Retinal pigment epithelial cell (primary cell): Measurements from ENCODE around the gene ATP6V1C2.

ENCODE experiments used
- DNase-seq: peaks from one replicate; pipeline ENCODE4 v3.0.0-alpha.2; 2010; ENCODE audit warnings: low read depth
- H3K4me3 ChIP-seq: 2 replicates; pipeline ENCODE4 v1.5.1; 2011; ENCODE audit warnings: mild to moderate bottlenecking, low read length, control low read depth, moderate library complexity
- CTCF ChIP-seq: conservative IDR thresholded peaks from 2 replicates; pipeline ENCODE4 v1.5.1; 2011; ENCODE audit warnings: low read depth, low read length, control low read depth, inconsistent platforms

The ATP6V1C2 gene

GRCh38 chr2:10721396-10722251, at the start of gene ATP6V1C2:
ATP6V1C2 (plus strand) TSS chr2:10721630; CDS start chr2:10722850, 1,220 bp downstream.
- peak within 1 kb of the TSS; percentile 79 for H3K4me3 ChIP-seq
- peak; percentile 13 for TF ChIP-seq CTCF
- DNase-seq: no peak

GRCh38 chr2:10675131-10675530, 46.3 kb upstream of the ATP6V1C2 start:
- DNase-seq: no peak

GRCh38 chr2:10678225-10678624, 43.2 kb upstream of the ATP6V1C2 start:
- no peak overlapping the region for H3K4me3 ChIP-seq
- DNase-seq: no peak
- TF ChIP-seq CTCF: peak; percentile 27

More at GRCh38 chr2:10675131-10675530, 46.3 kb upstream of the ATP6V1C2 start:
- TF ChIP-seq CTCF: no peak
- H3K4me3 ChIP-seq: no peak overlapping the region

- DNase-seq: no peak
- no peak overlapping the region for H3K4me3 ChIP-seq
- TF ChIP-seq CTCF: no peak
Measured at GRCh38 chr2:10680214-10680613, 41.2 kb upstream of the ATP6V1C2 start.

GRCh38 chr2:10680957-10681356, 40.5 kb upstream of the ATP6V1C2 start:
- no peak overlapping the region for H3K4me3 ChIP-seq
- DNase-seq: no peak
- no peak for TF ChIP-seq CTCF

- no peak for DNase-seq
Measured at GRCh38 chr2:10686176-10686730, 35.2 kb upstream of the ATP6V1C2 start.

More at GRCh38 chr2:10686176-10686730, 35.2 kb upstream of the ATP6V1C2 start:
- H3K4me3 ChIP-seq: no peak overlapping the region
- TF ChIP-seq CTCF: no peak
